IPS-18c (cell line): ENCODE measurements around the gene PPP1R3C.

Experiments used
- H3K4me3 ChIP-seq: 2 replicates; pipeline ENCODE4 v1.7.0; 2013; ENCODE audit warnings: low read depth, mild to moderate bottlenecking, low read length, moderate library complexity; ENCODE audit not compliant: insufficient read depth
- H3K9me3 ChIP-seq: one replicate; pipeline ENCODE4 v1.6.1; 2013; ENCODE audit warnings: mild to moderate bottlenecking, low read length, moderate library complexity; ENCODE audit not compliant: control insufficient read depth, insufficient read depth

Gene PPP1R3C

GRCh38 chr10:91590904-91591796 is 41.7 kb downstream of the PPP1R3C start:
- Histone ChIP-seq H3K9me3 (no peaks in the 10 kb centered on the region), H3K4me3 (no peak overlapping the region)

DNA sequence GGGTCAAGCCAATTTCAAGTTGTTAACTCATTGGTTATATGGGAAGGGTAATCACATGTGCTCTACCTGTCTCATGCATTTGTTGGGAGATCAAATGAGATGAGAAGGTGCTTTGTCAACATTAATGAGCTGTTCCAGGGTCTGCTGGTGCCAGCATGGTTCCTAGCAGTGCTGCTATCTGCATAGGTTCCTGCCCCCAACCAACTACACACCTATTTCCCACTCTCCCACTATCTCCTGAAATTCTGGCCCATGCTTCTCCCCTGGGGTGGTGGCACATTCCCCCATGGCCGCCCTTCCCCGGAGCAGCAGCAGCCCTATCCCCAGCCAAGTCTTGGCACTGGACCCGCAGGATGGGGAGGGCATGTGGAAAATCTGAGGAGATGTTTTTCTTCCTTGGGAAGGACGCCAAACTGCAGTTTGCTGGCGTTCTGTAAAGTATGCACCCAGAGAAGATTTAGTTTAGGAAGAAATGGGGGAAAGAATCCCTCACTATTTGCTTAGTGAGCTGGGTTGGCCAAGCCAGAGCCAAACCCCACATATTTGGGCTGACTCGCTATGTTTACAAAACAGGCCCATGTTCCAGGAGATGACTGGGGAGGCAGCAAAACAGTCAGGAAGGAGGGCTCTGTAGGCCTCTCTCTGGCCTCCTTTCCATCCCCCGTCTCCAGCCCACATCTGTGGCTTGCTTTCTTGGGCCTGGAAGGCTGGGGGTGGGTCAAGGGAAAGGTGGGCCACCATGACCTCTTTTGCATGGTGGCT is 42.5 kb downstream of the PPP1R3C start:
- no peak overlapping the region for H3K4me3 ChIP-seq

DNA sequence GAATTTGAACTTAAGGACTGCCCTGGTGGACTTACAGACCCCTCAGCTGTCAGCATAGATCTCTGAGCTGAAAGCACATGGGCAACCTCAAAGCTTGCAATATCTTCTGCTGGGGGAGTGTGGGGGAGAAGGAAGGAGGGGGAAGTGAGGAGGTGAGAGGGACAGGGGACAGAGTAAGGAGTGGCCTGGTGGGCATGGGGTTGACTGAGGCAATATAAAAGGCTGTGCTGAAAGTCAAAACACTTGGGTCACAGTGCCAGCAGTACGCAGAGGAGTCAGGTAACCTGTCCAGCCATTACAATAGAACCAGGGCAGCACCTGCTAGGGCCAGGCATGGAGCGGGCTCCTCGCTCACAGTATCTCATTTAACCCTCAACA is 43.2 kb downstream of the PPP1R3C start:
- Histone ChIP-seq H3K9me3 (no peaks in the 10 kb centered on the region), H3K4me3 (no peak overlapping the region)

More for the DNA sequence above, 42.5 kb downstream of the PPP1R3C start:
- H3K9me3 ChIP-seq = no peaks in the 10 kb centered on the region

DNA sequence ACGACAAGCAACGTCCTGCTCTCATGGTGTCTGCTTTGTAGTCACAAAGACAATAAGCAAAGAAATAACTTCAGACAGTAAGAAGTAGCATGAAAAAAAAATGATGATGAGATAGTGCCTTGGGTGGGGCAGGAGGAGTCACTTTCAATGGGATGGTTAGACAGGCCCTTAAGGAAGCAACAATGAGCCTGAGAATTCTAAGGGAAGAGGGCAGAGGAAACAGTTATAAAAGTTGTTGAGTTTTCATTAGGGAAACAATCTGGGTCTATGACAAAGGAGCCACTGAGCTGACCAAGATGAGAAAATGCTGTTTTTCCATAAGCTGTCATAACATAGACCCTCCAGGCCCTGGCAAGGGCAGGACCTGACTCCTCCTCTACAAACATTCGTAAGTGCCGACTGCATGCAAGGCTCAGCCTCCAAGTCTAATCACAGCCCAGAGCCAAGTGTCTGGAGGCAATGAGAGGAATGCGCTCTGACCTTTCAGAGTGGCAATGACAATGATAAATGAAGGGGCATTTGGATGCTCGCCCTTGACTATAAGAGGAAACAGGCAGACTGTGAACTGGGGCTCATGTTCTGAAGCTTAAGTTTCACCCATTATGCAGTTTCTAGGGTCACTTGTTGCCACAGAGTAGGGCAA is 43.7 kb downstream of the PPP1R3C start:
- Histone ChIP-seq H3K4me3 (no peak overlapping the region), H3K9me3 (no peaks in the 10 kb centered on the region)

DNA sequence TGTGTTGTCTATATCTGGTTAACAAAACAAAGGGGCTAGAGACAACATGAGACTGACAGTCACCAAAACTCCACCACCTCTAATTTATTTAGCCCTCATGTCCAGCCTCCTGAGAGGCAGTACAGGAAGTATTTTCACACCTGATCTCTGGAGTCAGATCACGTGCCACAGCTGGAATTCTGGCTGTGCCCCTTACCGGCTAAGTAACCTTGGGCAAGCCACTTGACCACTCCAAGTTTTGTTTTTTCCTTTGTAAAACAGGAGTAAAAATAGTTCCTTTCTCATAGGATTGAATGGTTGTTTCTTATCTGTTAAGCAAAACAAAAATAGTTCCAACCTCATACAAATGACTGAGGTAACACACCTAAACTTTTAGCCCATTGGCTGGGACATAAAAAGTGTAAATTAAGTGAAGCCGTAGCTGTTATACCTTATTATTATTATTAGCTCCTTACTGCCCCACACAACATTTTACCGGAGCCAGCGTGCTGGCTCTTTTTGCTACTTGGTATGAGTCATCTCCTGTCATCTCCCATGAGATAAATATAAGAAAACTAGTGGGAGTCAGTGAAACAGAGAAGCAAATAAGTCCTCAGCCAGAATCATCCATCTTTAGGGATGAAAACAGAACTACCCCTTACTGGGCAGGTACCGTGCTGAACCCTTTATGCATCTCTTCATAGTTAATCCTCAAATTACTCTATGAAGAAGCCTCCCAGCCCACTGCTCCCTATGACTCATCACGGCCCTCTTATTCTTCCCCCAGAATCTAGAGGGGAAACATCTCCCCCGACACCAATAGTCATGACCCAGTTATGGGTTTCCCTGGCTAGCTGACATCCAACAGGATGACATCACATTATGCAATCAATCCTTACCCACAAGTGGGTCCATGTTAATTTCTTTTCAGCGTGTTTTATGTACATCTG is 44.9 kb downstream of the PPP1R3C start:
- no peak overlapping the region for H3K4me3 ChIP-seq
- H3K9me3 ChIP-seq = no peaks in the 10 kb centered on the region

DNA sequence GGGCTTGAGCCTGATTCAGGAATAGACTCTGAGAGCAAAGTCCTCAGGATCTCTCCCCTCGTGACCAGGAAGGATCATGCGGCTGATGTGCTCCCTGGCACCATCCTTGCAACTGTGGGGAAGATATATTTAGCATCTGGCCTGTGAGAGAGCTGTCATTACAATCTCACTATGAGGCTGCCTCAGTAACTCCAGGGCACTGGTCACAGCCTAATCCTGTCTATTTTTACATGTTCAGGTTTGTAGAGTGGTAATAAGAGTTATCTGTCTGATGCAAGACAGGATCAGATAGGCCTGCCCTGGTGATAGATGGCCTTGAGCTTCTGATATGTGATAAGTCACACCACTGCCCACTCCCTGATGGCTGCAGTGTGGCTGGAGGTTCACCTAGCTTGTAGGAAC is 50.7 kb downstream of the PPP1R3C start:
- Histone ChIP-seq H3K4me3 (no peak overlapping the region), H3K9me3 (no peaks in the 10 kb centered on the region)

DNA sequence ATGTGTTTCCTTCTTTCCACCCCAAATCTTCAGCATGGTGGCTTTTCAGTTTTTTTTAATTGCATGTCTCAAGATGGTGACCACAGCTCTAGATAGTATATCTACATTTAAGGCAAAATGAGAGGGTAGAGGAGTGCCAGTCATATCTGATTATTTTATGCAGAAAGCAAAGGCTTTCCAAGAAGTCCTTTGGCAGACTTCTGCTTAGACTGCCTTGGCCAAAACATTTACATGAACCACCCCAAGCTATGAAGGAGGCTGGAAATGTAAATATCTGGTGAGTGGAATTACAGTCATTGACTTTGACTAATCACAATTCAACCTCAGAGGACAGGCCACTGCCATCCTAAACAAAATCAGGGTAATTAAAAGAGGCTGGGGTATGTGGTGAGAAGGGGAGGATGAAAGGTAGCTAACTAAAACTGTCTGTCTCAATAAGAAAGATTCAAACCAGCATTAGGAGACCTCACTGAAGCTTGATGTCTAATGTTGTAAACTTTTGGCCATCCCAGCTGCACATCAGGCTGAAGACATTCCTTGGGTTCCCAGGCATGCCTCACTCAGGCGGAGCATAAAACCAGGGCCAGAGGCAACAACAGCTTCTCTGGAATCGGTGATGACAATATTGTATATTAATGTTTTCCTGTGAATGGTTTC is 53.4 kb downstream of the PPP1R3C start:
- Histone ChIP-seq H3K4me3 (no peak overlapping the region), H3K9me3 (no peaks in the 10 kb centered on the region)
